SK-N-SH (cell line): ENCODE data around the gene ARMC8. TPM values are rescaled to one million over a fixed set of nuclear protein-coding genes. Genes with fewer than 3 reads are reported as not detected.

ENCODE experiments used
- CTCF ChIA-PET: fragments of 300-600, 350-600 bp; formaldehyde crosslinking; extraction: SDS; loops from one replicate; lab custom pipeline; 2021; lab: Yijun Ruan, JAX
- POLR2A ChIA-PET: fragments of 350-600 bp; sonication (Branson Sonifier 250); formaldehyde crosslinking; extraction: SDS; loops from one replicate; lab custom pipeline; 2020; ENCODE audit warnings: antibody characterized with exemption, inconsistent platforms; lab: Yijun Ruan, JAX
- DNase-seq: peaks from one replicate; pipeline ENCODE4 v3.0.0; 2012
- H2AFZ ChIP-seq: fragments of 200-600 bp; sonication (generic); 2 replicates; pipeline ENCODE4 v1.8.1; 2016; ENCODE audit warnings: antibody characterized with exemption, mild to moderate bottlenecking, low read depth
- H3F3A ChIP-seq: fragments of 200-600 bp; sonication (generic); replicated peaks from 2 replicates; pipeline ENCODE3; 2016; ENCODE audit warnings: antibody characterized with exemption, mild to moderate bottlenecking; ENCODE audit not compliant: insufficient read depth
- H3K27ac ChIP-seq, 2 experiments: fragments of 200-500 bp in 1 of 2; fragments of 200-600 bp in 1 of 2; sonication (Bioruptor generic) in 1 of 2; sonication (generic), shearing (Covaris generic) in 1 of 2; 2 replicates each; pipeline versions ENCODE4 v1.5.1 to v1.6.1; 2014 to 2016; ENCODE audit warnings: low read depth in 2 of 2, inconsistent platforms in 1 of 2, low read length in 1 of 2, mild to moderate bottlenecking in 1 of 2, mixed read lengths in 1 of 2
- H3K27me3 ChIP-seq: fragments of 200-600 bp; sonication (generic), shearing (Covaris generic); 2 replicates; pipeline ENCODE4 v1.6.1; 2016; ENCODE audit warnings: mixed run types; ENCODE audit not compliant: insufficient read depth
- H3K36me3 ChIP-seq, 2 experiments: fragments of 200-500 bp in 1 of 2; fragments of 200-600 bp in 1 of 2; sonication (Bioruptor generic) in 1 of 2; sonication (generic) in 1 of 2; replicated peaks in 1 of 2; 2 replicates each; pipeline versions ENCODE3 to v1.5.1; 2014 to 2016; ENCODE audit warnings: low read length in 1 of 2, mild to moderate bottlenecking in 1 of 2; ENCODE audit not compliant: insufficient read depth in 2 of 2, control insufficient read depth in 1 of 2
- H3K4me1 ChIP-seq, 2 experiments: fragments of 200-500 bp in 1 of 2; fragments of 200-600 bp in 1 of 2; sonication (Bioruptor generic) in 1 of 2; sonication (generic), shearing (Covaris generic) in 1 of 2; 2 replicates each; pipeline versions ENCODE4 v1.5.1 to v1.6.1; 2014 to 2016; ENCODE audit warnings: low read depth in 1 of 2, low read length in 1 of 2, mixed run types in 1 of 2; ENCODE audit not compliant: insufficient read depth in 2 of 2, control insufficient read depth in 1 of 2
- H3K4me2 ChIP-seq: fragments of 200-600 bp; sonication (generic), shearing (Covaris generic); 2 replicates; pipeline ENCODE4 v1.6.1; 2017; ENCODE audit warnings: mixed run types
- H3K4me3 ChIP-seq, 2 experiments: fragments of 200-500 bp in 1 of 2; fragments of 200-600 bp in 1 of 2; sonication (Bioruptor generic) in 1 of 2; sonication (generic), shearing (Covaris generic) in 1 of 2; 2 replicates each; pipeline versions ENCODE4 v1.5.1 to v1.8.1; 2014 to 2016; ENCODE audit warnings: low read depth in 2 of 2, inconsistent platforms in 1 of 2, low read length in 1 of 2, mild to moderate bottlenecking in 1 of 2, mixed read lengths in 1 of 2, moderate library complexity in 1 of 2
- H3K79me2 ChIP-seq: fragments of 200-600 bp; sonication (generic); 2 replicates; pipeline ENCODE4 v1.8.1; 2017; ENCODE audit warnings: mild to moderate bottlenecking; ENCODE audit not compliant: insufficient read depth
- H3K9ac ChIP-seq: fragments of 200-600 bp; sonication (generic); 2 replicates; pipeline ENCODE4 v1.6.1; 2017; ENCODE audit warnings: mixed run types
- H3K9me2 ChIP-seq: fragments of 200-600 bp; sonication (generic); 2 replicates; pipeline ENCODE4 v1.6.1; 2017; ENCODE audit warnings: mixed run types
- H3K9me3 ChIP-seq: fragments of 200-600 bp; sonication (generic); 2 replicates; pipeline ENCODE4 v1.6.1; 2017; ENCODE audit warnings: mixed run types, mild to moderate bottlenecking, moderate library complexity
- H4K20me1 ChIP-seq: fragments of 200-600 bp; sonication (generic); 2 replicates; pipeline ENCODE4 v1.6.1; 2017; ENCODE audit warnings: mild to moderate bottlenecking, mixed run types; ENCODE audit not compliant: insufficient read depth
- CHD2 ChIP-seq: fragments of 150-350 bp; IDR thresholded peaks from 2 replicates; pipeline ENCODE4 v1.6.1; 2018; ENCODE audit warnings: low read length; ENCODE audit not compliant: partially characterized antibody
- ELF1 ChIP-seq: IDR thresholded peaks from 2 replicates; pipeline ENCODE4 v1.4.0; 2012
- EP300 ChIP-seq, 2 experiments: IDR thresholded peaks; 2 replicates each; pipeline versions ENCODE4 v1.4.0 to v1.6.1; 2012; ENCODE audit warnings: borderline replicate concordance in 1 of 2, low read depth in 1 of 2, low read length in 1 of 2
- EZH2phosphoT487 ChIP-seq: fragments of 200-600 bp; sonication (generic); IDR thresholded peaks from 2 replicates; pipeline ENCODE4 v1.6.1; 2017; ENCODE audit warnings: low read depth, mixed run types, mild to moderate bottlenecking, antibody characterized with exemption, moderate library complexity, borderline replicate concordance
- FOSL2 ChIP-seq: IDR thresholded peaks from 2 replicates; pipeline ENCODE4 v1.4.0; 2012; ENCODE audit warnings: low read depth, mild to moderate bottlenecking, moderate library complexity, borderline replicate concordance
- JUND ChIP-seq: IDR thresholded peaks from 2 replicates; pipeline ENCODE4 v1.4.0; 2012
- RAD21 ChIP-seq: IDR thresholded peaks from 2 replicates; pipeline ENCODE4 v1.6.1; 2012; ENCODE audit warnings: mild to moderate bottlenecking, low read length
- RCOR1 ChIP-seq: fragments of 150-350 bp; IDR thresholded peaks from 2 replicates; pipeline ENCODE4 v1.6.1; 2017; ENCODE audit warnings: antibody characterized with exemption, low read length
- RFX5 ChIP-seq: IDR thresholded peaks from 2 replicates; pipeline ENCODE4 v1.6.1; 2012; ENCODE audit warnings: mild to moderate bottlenecking, improper control_type of control experiment, low read length
- RXRA ChIP-seq: IDR thresholded peaks from 2 replicates; pipeline ENCODE4 v1.4.0; 2012; ENCODE audit warnings: low read depth, mild to moderate bottlenecking, borderline replicate concordance
- SIN3A ChIP-seq: IDR thresholded peaks from 2 replicates; pipeline ENCODE4 v1.6.1; 2012; ENCODE audit warnings: low read depth, mild to moderate bottlenecking, low read length, moderate library complexity, borderline replicate concordance
- SMC3 ChIP-seq: IDR thresholded peaks from 2 replicates; pipeline ENCODE4 v1.6.1; 2012; ENCODE audit warnings: low read depth, low read length, improper control_type of control experiment
- TAF1 ChIP-seq: IDR thresholded peaks from 2 replicates; pipeline ENCODE4 v1.6.1; 2012; ENCODE audit warnings: low read depth, mild to moderate bottlenecking, low read length, moderate library complexity, borderline replicate concordance
- YY1 ChIP-seq: IDR thresholded peaks from 2 replicates; pipeline ENCODE4 v1.4.0; 2012; ENCODE audit warnings: low read depth, mild to moderate bottlenecking
- WGBS: methylation state at CpG from one replicate; pipeline ENCODE4 v1.1.6; 2017; ENCODE audit warnings: low lambda C conversion rate; 5-methylcytosine and 5-hydroxymethylcytosine counted together
- polyA plus RNA-seq, 3 experiments: library from polyadenylated mRNA; depleted of rRNA; stranded (reverse); fragments of >200 nt; gene quantifications; 2 replicates each; pipeline ENCODE4 v1.2.3, GENCODE V29; 2012
- TF ChIP-seq, protein P1 (sequence below): fragments of 200-600 bp; sonication (generic); IDR thresholded peaks from 2 replicates; pipeline ENCODE4 v1.6.1; 2017; ENCODE audit warnings: antibody characterized with exemption, mild to moderate bottlenecking, moderate library complexity
- TF ChIP-seq, protein P2 (sequence below): IDR thresholded peaks from 2 replicates; pipeline ENCODE4 v1.4.0; 2012; ENCODE audit warnings: low read depth
- TF ChIP-seq, protein P3 (sequence below): fragments of 150-350 bp; IDR thresholded peaks from 2 replicates; pipeline ENCODE4 v1.6.1; 2016; ENCODE audit warnings: mild to moderate bottlenecking, low read depth, low read length
- TF ChIP-seq, protein P4 (sequence below): IDR thresholded peaks from 2 replicates; pipeline ENCODE4 v1.4.0; 2012; ENCODE audit warnings: low read depth, borderline replicate concordance
- TF ChIP-seq, protein P5 (sequence below): IDR thresholded peaks from 2 replicates; pipeline ENCODE4; 2012

Gene ARMC8
- polyA plus RNA-seq, 1 of the 3 experiments (the other 2 are of a cell fraction): 35.5 TPM

DNA sequence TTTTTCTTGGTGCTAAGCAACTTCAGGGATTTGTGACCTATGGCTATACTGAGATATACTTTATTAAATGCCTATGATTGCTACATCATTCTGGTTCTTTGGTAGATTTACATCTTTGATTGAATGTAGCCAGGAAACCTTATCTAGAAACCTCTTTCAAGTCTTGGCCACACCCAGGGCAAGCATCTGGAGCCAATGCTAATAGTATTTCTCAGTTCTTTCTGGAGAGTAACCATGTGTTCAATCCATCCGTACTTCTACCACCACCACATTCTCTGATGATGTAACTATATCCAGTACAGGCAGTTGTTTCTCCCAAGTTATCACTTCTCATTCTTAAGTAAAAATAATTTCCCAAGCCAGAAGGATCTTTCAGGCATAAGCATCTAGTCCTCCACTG is 73.5 kb downstream of the ARMC8 start:
- TF ChIP-seq JUND: no peak
- no peak for TF ChIP-seq YY1
- no peak for TF ChIP-seq EZH2phosphoT487
- TF ChIP-seq, protein P1, sequence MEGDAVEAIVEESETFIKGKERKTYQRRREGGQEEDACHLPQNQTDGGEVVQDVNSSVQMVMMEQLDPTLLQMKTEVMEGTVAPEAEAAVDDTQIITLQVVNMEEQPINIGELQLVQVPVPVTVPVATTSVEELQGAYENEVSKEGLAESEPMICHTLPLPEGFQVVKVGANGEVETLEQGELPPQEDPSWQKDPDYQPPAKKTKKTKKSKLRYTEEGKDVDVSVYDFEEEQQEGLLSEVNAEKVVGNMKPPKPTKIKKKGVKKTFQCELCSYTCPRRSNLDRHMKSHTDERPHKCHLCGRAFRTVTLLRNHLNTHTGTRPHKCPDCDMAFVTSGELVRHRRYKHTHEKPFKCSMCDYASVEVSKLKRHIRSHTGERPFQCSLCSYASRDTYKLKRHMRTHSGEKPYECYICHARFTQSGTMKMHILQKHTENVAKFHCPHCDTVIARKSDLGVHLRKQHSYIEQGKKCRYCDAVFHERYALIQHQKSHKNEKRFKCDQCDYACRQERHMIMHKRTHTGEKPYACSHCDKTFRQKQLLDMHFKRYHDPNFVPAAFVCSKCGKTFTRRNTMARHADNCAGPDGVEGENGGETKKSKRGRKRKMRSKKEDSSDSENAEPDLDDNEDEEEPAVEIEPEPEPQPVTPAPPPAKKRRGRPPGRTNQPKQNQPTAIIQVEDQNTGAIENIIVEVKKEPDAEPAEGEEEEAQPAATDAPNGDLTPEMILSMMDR: no peak
- TF ChIP-seq FOSL2: no peak
- TF ChIP-seq RXRA: no peak
- no peak for TF ChIP-seq SIN3A
- TF ChIP-seq ELF1: no peak
- Histone ChIP-seq H4K20me1 (no peaks in the 10 kb centered on the region), H3K27ac (no peak overlapping the region), H3K36me3 (peaks cover 14 to 18% of the 10 kb centered on the region in 2 experiments), H3K4me1 (peaks cover 0 to 3% of the 10 kb centered on the region in 2 experiments; a peak in 1 of 4 replicates), H3F3A (no peaks in the 10 kb centered on the region), H2AFZ (no peak overlapping the region), H3K9me2 (no peaks in the 10 kb centered on the region), H3K9ac (no peak overlapping the region), H3K4me2 (no peak overlapping the region), H3K27me3 (no peaks in the 10 kb centered on the region), H3K4me3 (no peak overlapping the region), H3K79me2 (no peaks in the 10 kb centered on the region), H3K9me3 (no peaks in the 10 kb centered on the region)
- 73% methylated on average over 1 of the region's 1 CpG for WGBS
- no peak for DNase-seq
- ChIA-PET CTCF (no interaction called here), POLR2A (no interaction called here)

DNA sequence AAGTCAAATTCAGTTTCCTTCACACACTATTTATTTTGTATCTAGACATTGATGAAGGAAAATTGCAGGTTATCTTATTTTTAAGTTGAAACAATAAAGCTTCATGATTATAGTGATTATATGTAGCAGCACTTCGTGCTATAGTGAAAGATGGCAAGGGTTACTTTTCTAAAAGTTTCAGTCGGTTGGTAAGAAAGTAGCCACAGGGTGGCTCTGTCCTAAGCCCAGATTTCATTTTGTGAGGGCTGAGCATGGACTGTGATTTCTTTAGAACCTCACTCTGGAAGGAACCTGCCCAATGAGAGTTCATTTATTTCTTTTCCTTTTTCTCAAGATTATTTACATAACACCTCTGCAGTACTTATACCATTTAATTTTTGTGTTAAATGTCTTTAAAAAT is 76.0 kb downstream of the ARMC8 start:
- Histone ChIP-seq H3F3A (no peaks in the 10 kb centered on the region), H3K9ac (no peak overlapping the region), H3K4me3 (no peak overlapping the region), H4K20me1 (no peaks in the 10 kb centered on the region), H3K27ac (no peak overlapping the region), H3K4me1 (no peaks in the 10 kb centered on the region), H2AFZ (no peak overlapping the region), H3K27me3 (no peaks in the 10 kb centered on the region), H3K36me3 (peaks cover 21 to 29% of the 10 kb centered on the region in 2 experiments), H3K79me2 (no peaks in the 10 kb centered on the region), H3K9me3 (no peaks in the 10 kb centered on the region), H3K4me2 (no peak overlapping the region), H3K9me2 (no peaks in the 10 kb centered on the region)
- CTCF ChIA-PET: interaction anchor here (1.6 kb wide), 1 partner anchor 144 kb away, joined by 3 read pairs; no protein-coding TSS in a partner anchor
- no peak for DNase-seq
- POLR2A ChIA-PET: no interaction called here
- WGBS: 69% methylated on average over 2 of the region's 2 CpGs
- TF ChIP-seq, protein P2, sequence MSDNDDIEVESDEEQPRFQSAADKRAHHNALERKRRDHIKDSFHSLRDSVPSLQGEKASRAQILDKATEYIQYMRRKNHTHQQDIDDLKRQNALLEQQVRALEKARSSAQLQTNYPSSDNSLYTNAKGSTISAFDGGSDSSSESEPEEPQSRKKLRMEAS: no peak
- TF ChIP-seq TAF1 (no peak), RAD21 (no peak), RCOR1 (no peak), YY1 (no peak), CHD2 (no peak), EP300 (IDR thresholded peaks at IDR 0.05; ENCODE audit: borderline replicate concordance in 1 of 2, low read depth in 1 of 2, low read length in 1 of 2) (no peak), EZH2phosphoT487 (no peak), RXRA (no peak), FOSL2 (no peak), RFX5 (no peak), SMC3 (no peak)
- TF ChIP-seq, protein P3, sequence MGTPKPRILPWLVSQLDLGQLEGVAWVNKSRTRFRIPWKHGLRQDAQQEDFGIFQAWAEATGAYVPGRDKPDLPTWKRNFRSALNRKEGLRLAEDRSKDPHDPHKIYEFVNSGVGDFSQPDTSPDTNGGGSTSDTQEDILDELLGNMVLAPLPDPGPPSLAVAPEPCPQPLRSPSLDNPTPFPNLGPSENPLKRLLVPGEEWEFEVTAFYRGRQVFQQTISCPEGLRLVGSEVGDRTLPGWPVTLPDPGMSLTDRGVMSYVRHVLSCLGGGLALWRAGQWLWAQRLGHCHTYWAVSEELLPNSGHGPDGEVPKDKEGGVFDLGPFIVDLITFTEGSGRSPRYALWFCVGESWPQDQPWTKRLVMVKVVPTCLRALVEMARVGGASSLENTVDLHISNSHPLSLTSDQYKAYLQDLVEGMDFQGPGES: no peak
- TF ChIP-seq, protein P4, sequence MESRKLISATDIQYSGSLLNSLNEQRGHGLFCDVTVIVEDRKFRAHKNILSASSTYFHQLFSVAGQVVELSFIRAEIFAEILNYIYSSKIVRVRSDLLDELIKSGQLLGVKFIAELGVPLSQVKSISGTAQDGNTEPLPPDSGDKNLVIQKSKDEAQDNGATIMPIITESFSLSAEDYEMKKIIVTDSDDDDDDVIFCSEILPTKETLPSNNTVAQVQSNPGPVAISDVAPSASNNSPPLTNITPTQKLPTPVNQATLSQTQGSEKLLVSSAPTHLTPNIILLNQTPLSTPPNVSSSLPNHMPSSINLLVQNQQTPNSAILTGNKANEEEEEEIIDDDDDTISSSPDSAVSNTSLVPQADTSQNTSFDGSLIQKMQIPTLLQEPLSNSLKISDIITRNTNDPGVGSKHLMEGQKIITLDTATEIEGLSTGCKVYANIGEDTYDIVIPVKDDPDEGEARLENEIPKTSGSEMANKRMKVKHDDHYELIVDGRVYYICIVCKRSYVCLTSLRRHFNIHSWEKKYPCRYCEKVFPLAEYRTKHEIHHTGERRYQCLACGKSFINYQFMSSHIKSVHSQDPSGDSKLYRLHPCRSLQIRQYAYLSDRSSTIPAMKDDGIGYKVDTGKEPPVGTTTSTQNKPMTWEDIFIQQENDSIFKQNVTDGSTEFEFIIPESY: no peak
- TF ChIP-seq, protein P5, sequence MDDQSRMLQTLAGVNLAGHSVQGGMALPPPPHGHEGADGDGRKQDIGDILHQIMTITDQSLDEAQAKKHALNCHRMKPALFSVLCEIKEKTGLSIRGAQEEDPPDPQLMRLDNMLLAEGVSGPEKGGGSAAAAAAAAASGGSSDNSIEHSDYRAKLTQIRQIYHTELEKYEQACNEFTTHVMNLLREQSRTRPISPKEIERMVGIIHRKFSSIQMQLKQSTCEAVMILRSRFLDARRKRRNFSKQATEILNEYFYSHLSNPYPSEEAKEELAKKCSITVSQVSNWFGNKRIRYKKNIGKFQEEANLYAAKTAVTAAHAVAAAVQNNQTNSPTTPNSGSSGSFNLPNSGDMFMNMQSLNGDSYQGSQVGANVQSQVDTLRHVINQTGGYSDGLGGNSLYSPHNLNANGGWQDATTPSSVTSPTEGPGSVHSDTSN: no peak
